Frontal cortex (tissue), 4 donors: ENCODE results near the gene CCNI2. TPM values are rescaled to one million over a fixed set of nuclear protein-coding genes. Genes with fewer than 3 reads are reported as not detected.

ENCODE experiments used
- DNase-seq, 2 donors: peaks; one replicate each; pipeline ENCODE4 v3.0.0; 2012; ENCODE audit warnings: low spot score in 2 of 2
- FAIRE-seq: peaks from 2 replicates; lab custom pipeline; 2012; peaks lifted over from hg19 to GRCh38; lab: Jason Lieb, UNC
- total RNA-seq: library from RNA; depleted of rRNA; stranded (reverse); fragments of >200 nt; gene quantifications from one replicate; pipeline ENCODE4 v1.2.3, GENCODE V29; 2014
- donor health status: control.
- donor health status: control.
- donor health status: control.

Gene CCNI2
- total RNA-seq, 1 donor from 2014 or later, result 1.6 TPM

GRCh38 chr5:132763181-132764036 is 16.2 kb downstream of the CCNI2 start:
- DNase-seq, result no peak
- no peak for FAIRE-seq

DNA sequence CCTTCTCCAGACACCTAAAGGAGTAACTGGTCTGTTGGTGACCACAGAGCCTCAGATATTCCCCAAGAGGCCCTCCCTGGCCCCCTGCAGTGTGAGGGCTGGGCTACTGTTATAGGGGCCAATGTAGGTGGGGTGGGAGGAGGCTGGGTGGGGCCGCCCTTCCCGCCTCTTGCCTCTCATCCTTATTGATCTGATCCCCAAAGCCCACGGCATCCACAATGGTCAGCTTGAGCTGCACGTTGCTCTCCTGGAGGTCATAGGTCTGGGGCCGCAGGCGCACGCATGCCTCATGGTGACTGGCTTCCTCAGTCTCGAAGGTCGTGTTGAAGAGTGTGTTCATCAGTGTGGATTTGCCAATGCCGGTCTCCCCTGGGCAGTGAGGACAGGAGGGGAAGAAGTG is 16.8 kb downstream of the CCNI2 start:
- no peak for FAIRE-seq
- DNase-seq, result no peak

DNA sequence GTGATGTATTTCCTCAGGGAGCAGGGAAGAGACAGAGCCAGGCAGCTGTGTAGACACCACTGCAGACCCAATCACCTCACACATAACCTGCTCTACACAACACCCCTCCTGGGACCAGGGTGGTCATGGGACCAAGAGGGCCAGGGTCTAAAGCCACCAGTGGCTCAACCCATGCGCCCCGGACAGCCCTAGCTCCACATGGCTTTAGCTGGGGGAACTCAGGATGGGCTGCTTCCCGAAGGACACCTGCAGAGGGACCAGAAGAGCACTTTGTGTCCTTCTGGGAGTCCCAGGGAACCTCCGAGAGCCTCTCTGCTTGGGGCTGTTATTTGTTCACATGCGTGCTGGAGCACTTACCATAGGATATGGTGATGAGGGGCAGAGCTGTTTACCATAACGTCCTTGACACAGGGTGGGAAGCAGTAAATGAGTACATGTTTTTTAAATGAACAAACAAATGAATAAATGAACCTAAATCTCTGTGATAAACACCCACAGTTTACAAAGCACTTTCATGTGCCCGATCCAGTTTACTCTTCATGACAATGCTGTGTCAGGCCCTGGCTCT is 17.5 kb downstream of the CCNI2 start:
- FAIRE-seq, result no peak

DNA sequence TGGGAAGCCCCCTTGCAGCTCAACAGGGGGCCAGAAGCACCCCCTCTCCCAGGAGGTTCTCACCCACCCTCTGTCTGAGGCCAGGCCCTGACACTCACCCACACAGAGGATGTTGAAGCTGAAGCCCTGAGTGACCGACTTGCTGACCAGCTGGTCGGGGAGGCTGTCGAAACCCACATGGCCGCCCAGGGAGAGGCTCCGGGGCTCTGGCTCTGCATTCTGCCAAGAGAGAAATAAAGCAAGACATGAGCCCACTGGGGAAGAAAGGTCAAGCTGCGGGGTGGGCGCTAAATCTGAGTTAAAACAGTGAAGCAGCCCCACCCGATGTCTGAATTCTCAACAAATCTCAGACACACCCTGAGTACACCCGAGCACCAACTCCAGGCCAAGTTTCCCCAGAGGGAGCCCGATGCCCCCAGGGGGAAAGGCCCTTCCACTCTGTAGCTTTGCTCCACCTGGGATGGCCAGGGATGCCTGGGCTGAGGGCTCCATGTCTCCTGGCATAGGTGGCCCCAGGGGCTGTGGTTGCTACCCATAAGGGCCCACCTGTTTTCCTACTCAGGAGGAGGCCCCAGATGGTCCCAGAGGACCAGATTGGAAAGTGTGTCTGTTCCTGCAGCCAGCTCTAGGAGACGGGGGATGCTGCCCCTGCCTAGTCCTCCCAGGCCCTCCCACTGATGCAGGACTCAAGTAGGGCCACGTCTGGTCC is 18.2 kb downstream of the CCNI2 start:
- DNase-seq (no peak), FAIRE-seq (no peak)

More for the DNA sequence above, 17.5 kb downstream of the CCNI2 start:
- no peak for DNase-seq

DNA sequence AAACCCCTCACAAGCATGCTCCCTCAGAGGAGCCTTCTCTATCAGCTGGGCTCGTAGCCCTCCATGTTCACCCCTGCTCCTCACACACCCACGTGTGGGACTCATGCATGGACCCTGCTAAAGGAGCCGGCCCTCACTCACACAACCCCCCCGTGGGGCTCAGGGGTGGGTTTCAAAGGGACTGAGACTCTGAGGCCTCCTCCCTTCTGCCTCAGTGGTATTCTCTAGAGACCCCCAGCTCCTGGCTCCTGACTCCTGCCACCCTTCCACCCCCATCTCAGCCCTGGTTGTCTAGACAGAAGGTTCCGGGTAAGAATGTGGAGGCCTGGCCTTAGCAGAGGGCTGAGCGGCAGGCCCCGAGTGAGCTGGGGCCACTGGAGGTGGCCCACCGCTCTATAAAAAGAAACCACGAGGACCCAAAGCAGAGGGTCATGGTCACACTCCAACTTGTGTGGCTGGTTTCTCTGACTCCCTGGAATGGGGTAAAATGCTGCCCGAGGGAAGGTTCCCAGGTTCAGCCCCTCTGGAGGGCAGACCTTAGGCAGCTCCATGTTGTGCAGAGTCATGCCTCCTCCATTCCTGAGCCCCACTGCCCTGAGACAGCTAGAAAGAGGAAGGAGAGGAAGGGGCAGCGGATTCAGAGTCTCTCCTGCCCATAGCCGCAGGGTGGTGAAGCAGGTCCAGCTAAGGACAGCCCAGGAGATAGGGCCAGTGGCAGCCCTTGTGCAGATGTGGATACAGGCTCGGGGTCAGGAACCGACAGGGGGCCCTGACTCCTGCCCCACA is 19.0 kb downstream of the CCNI2 start:
- DNase-seq, result no peak
- FAIRE-seq, result no peak

- FAIRE-seq, result no peak
- DNase-seq, result no peak
Observed at GRCh38 chr5:132766806-132767055, 19.5 kb downstream of the CCNI2 start.

- DNase-seq (no peak), FAIRE-seq (no peak)
Observed at GRCh38 chr5:132767150-132767549, 19.9 kb downstream of the CCNI2 start.

DNA sequence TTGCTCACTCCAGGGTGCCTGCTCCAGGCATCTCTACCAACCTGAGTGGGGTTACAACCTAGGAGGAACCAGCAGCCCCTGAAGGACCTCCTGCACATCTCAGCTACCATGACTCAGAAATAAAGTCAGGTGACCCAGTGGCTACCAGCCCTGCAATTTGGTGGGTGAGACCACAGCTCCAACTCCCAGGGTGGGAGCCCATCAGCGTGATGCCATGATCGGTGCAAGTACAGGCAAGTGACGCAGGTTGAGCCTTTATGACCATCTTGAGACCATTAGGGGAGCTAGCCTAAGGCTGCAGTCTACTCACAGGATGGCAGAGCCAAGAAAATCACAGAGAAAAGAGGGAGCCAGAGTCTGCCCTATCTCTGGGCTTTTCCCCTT is 21.3 kb downstream of the CCNI2 start:
- DNase-seq (no peak), FAIRE-seq (no peak)

DNA sequence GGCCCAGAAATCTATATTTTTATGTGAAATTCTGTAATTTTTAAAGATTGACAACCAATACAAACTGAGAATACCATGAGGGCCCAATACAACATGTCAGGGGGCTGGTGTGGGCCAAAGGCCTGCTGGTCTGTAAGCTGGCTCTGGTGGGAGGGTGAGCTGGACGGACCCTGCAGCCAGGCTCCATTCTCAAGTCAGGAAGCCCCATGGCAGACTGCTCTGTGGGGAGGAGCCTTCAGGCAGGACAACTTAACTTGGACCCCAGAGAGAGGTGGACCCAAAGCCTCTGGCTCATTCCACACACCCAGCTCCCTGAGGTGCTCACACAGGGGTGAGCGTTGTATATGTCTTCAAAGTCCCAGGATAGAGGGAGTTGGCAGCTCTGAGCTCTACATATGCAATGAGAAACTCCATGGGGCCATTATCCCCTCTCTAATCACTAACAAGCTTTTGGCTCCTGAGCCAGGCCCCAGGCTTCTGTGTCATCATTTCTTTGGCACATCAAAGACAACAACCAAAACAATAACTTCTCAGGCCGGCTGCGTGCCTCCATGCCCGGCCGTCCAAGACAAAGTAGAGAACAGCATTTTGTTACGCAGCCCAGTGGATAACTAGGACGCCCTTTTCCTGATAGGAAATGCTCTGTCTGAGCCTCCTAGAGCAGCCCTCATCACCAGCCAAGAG is 23.4 kb downstream of the CCNI2 start:
- no peak for DNase-seq
- no peak for FAIRE-seq

GRCh38 chr5:132771503-132771998 is 24.3 kb downstream of the CCNI2 start:
- FAIRE-seq (no peak), DNase-seq (no peak)

DNA sequence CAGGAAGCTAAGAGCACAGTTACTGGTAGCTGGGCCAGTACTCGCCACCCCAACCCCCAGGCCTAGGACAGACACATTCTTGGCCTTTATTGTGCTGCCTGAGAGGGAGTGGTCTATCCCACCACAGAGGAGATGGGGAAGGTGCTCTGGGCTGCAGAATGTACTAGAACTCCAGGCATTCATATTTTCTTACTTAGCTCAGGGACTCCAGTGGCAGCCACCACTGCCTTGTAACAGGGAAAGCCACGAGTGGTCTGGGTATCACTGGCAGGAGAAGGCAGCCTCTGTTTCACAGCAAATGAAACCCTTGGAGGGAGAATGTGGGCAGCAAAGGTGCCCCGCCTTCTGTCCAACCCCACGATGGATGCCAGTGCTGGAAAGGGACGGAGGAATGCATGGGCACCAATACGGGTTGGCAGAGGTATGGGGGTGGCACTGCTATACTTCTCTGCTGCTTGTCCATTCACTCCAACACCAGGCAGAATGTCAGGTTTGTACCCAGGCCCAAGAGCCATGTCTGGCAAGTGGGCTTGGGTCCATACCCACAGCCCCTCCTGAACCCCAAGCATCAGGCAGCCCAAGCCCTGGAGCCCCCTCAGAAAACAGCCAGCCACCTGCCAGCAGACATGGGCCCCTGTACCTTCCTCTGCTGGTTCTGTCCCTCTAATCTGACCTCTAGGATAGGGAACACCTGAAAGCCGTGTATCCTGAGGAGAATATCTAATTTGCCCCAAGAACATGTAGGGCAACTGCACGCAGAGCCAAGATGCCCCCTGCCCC is 25.3 kb downstream of the CCNI2 start:
- no peak for FAIRE-seq
- DNase-seq, result no peak

GRCh38 chr5:132773114-132773513 is 25.9 kb downstream of the CCNI2 start:
- DNase-seq (no peak), FAIRE-seq (no peak)

DNA sequence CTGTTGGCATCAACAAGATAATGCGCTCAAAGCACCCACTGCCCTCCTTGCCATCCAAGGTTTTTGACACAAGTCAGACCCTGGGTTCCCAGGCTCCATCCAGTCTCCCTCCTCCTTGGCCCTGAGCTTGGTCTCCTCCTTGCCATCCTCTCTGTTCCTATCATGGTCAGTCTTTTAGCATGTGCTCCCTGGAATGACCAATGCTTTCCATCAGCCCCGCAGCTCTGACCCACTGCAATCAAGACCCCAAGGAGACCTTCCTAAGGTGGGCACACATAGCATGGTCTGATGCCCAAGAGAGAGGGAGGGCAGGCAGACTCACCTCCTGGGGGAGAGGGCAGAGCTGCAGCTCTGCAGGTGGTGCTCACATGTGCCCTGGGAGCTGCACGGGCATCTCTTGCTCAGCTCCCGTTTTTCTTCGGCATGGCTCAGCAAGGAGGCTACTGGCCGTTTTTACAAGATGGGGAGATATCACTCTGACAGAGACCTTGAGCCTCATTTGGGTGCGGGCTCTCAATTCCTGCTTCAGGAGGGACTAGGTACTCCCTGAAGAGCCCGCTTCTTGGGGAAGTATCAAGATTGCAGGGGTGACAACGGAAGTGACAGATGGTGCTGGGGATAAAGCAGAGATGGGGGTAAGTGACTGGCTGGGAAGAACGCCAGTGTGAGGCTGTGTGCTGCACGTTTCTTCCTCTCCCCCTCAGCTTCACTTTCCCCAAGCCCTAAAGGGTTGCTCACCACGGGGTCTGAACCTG is 26.6 kb downstream of the CCNI2 start:
- FAIRE-seq (no peak), DNase-seq (no peak)

GRCh38 chr5:132774406-132774805 is 27.2 kb downstream of the CCNI2 start:
- FAIRE-seq, result no peak

DNA sequence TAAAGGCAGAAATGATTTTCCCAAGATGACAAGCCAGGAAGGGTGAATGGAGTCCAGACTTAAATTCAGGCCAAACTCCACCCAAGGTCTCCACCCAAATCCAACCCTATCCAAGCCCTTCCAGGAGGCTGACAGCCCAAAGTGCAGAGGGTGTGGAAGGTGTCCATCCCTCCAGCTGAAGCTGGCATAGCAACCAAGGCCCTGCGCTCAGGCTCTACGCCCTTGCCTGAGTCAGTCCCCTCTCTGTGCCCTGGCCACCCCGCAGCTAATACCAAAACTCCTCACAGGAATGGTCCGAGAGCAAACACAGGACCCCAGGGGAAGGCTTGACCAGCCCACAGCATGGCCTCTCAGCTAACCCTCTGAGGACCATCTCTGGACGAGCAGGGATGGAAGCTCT is 27.7 kb downstream of the CCNI2 start:
- DNase-seq (no peak), FAIRE-seq (no peak)

More at GRCh38 chr5:132774406-132774805, 27.2 kb downstream of the CCNI2 start:
- DNase-seq, result no peak

GRCh38 chr5:132775476-132775961 is 28.3 kb downstream of the CCNI2 start:
- no peak for FAIRE-seq
- DNase-seq, result no peak

DNA sequence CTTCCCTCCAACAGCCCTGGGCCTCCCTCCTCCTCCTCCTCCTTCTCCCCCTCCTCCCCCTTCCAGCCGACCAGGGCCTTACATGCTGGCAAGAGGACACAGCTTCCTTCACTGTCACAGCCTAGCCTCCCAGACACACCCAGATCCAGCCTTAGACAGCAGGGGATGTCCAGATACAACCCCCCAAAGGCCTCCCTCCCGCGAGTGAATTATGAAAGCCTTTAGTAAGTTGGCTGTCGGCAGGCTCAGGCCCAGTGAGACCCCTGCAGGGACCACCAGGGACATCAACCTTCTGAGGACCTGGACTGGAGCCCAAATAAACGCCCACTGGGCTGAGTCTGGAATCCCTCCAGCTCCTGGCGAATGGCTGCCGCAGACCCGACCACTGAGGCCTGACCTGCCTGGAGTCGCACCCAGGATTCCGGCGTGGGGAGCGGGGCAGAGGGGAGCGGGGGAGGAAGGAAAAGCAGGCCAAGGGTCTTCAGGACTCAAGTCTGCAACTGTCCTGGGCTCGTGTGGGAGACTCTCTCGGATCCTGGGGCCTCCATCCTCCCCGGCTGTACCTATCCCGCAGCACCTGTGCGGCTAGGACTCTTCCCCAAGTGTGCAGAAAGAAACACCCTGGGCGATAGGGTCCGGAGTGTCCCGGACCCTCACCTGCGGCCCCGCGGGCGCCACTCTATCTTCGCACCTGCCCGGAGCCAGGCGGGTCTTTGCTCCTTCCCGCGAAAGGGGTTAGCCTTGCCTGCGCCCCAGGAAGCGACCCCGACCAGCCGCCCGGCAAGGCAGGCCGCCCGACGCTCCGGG is 29.1 kb downstream of the CCNI2 start:
- FAIRE-seq (no peak), DNase-seq (peak in 1 of 2 donors; percentile 69)

GRCh38 chr5:132776938-132777208 is 29.6 kb downstream of the CCNI2 start:
- FAIRE-seq (no peak), DNase-seq (no peak)
